Calu3 (cell line): ENCODE measurements around the gene GALC. TPM values are rescaled to one million over a fixed set of nuclear protein-coding genes. Genes with fewer than 3 reads are reported as not detected.

ENCODE experiments used
- BruUV-seq: library from RNA; stranded (reverse); fragments of 400-500 nt; replicated peaks from 2 replicates; lab custom pipeline; 2021; lab: Mats Ljungman, UMichigan
- CTCF ChIA-PET: fragments of 300-600 bp; sonication (Branson Sonifier 250); formaldehyde crosslinking; loops from one replicate; lab custom pipeline; 2022; ENCODE audit warnings: antibody characterized with exemption; lab: Charles Lee
- DNase-seq: peaks from one replicate; pipeline ENCODE4 v3.0.0; 2022
- H3K27ac Mint-ChIP-seq: one replicate; pipeline ENCODE4 v1.8.0; 2022; ENCODE audit warnings: mixed read lengths; ENCODE audit not compliant: unreplicated experiment
- H3K27me3 Mint-ChIP-seq: one replicate; pipeline ENCODE4 v1.8.0; 2022; ENCODE audit warnings: mixed read lengths; ENCODE audit not compliant: unreplicated experiment
- H3K36me3 Mint-ChIP-seq: one replicate; pipeline ENCODE4 v1.8.0; 2022; ENCODE audit warnings: mild to moderate bottlenecking, moderate library complexity, mixed read lengths; ENCODE audit not compliant: insufficient read depth, unreplicated experiment
- H3K4me1 Mint-ChIP-seq: one replicate; pipeline ENCODE4 v1.8.0; 2022; ENCODE audit warnings: mild to moderate bottlenecking, low read depth, mixed read lengths; ENCODE audit not compliant: unreplicated experiment
- H3K4me3 Mint-ChIP-seq: one replicate; pipeline ENCODE4 v1.8.0; 2022; ENCODE audit warnings: mild to moderate bottlenecking, low read depth, moderate library complexity, mixed read lengths; ENCODE audit not compliant: unreplicated experiment
- H3K9me3 Mint-ChIP-seq: one replicate; pipeline ENCODE4 v1.8.0; 2022; ENCODE audit warnings: low read depth, mixed read lengths; ENCODE audit not compliant: unreplicated experiment
- intact Hi-C: fragments of 100-400 bp; cut with micrococcal nuclease; formaldehyde crosslinking; loops from one replicate; pipeline ENCODE4 v1.10.0; 2022; ENCODE audit not compliant: unreplicated experiment
- total RNA-seq: library from RNA; stranded (reverse); gene quantifications from 2 replicates; pipeline ENCODE4 v1.2.3, GENCODE V29; 2022
- TF ChIP-seq, protein P1 (sequence below): fragments of 200-600 bp; IDR thresholded peaks from one replicate; pipeline ENCODE4 v1.8.0; 2022; ENCODE audit warnings: antibody characterized with exemption; ENCODE audit not compliant: unreplicated experiment

Gene GALC
- total RNA-seq, 1 experiment from 2014 or later = 19.3 TPM

DNA sequence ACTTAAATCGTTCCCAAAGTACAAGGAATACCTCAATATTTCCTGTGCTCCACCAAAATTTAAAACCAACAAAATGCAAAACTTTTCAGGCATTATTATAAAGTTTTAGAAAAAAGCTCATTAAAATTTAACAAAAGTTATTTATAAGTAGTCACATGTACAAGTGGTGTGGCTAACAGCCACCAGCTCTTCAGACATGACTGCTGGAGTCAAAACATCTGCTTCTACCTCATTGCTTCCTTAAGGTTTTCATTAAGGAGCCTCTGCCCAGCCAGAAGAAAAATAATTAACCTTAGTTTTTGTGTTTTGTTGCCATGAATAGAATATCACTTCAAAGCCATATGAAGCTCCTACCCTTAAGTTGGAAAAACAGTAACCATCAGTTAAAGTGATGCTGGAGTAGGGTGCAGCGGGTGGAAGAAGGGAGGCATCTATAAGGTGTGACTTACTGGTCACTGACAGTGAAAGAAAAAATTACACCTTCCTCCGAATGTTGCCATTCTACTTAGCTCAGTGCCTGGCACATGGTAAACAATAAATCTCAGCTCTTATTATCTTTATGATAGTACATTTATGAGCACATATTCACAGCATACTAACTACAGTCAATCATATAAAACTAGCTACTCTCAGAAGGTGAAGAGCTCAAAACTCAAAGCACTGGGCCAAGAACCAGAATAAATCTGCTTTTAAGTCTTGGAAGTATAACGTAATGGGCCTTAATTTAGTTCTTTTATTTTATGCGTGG is 57.7 kb downstream of the GALC start:
- intact Hi-C loops = no loop called here
- BruUV-seq = no TSS peak
- Mint-ChIP-seq H3K9me3 (peaks cover 2% of the 10 kb centered on the region), H3K27ac (no peak overlapping the region), H3K27me3 (no peaks in the 10 kb centered on the region), H3K36me3 (no peaks in the 10 kb centered on the region), H3K4me1 (no peaks in the 10 kb centered on the region), H3K4me3 (no peak overlapping the region)
- no peak for DNase-seq
- CTCF ChIA-PET = interaction anchor here (0.7 to 0.8 kb wide), 2 partner anchors 10 to 870 kb away, joined by 3 read pairs; no protein-coding TSS in a partner anchor
- TF ChIP-seq, protein P1, sequence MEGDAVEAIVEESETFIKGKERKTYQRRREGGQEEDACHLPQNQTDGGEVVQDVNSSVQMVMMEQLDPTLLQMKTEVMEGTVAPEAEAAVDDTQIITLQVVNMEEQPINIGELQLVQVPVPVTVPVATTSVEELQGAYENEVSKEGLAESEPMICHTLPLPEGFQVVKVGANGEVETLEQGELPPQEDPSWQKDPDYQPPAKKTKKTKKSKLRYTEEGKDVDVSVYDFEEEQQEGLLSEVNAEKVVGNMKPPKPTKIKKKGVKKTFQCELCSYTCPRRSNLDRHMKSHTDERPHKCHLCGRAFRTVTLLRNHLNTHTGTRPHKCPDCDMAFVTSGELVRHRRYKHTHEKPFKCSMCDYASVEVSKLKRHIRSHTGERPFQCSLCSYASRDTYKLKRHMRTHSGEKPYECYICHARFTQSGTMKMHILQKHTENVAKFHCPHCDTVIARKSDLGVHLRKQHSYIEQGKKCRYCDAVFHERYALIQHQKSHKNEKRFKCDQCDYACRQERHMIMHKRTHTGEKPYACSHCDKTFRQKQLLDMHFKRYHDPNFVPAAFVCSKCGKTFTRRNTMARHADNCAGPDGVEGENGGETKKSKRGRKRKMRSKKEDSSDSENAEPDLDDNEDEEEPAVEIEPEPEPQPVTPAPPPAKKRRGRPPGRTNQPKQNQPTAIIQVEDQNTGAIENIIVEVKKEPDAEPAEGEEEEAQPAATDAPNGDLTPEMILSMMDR = no peak

DNA sequence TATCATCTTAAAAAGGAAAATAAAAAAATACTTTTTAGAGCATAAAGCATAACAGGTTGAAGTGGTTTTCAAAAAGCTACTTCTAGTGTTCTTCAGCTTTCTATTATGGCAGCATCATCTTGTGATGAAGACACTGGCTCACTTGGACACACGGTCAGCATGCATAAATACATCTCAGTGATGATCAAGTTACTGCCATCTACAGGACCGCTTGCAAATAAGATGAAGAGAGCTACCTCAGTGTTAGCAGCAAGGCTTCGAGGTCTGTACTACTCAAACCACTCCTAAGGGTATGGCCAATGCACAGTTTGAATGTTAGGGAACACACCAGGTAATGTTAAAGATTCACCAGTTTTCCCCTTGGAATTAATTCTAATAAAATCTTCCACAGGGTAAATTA is 58.8 kb downstream of the GALC start:
- Mint-ChIP-seq H3K27ac (no peak overlapping the region), H3K36me3 (no peaks in the 10 kb centered on the region), H3K27me3 (no peaks in the 10 kb centered on the region), H3K4me3 (no peak overlapping the region), H3K9me3 (peaks cover 5% of the 10 kb centered on the region), H3K4me1 (no peaks in the 10 kb centered on the region)
- no peak for DNase-seq
- CTCF ChIA-PET = no interaction called here
- intact Hi-C loops = no loop called here
- no TSS peak for BruUV-seq
- TF ChIP-seq, protein P1 = no peak

DNA sequence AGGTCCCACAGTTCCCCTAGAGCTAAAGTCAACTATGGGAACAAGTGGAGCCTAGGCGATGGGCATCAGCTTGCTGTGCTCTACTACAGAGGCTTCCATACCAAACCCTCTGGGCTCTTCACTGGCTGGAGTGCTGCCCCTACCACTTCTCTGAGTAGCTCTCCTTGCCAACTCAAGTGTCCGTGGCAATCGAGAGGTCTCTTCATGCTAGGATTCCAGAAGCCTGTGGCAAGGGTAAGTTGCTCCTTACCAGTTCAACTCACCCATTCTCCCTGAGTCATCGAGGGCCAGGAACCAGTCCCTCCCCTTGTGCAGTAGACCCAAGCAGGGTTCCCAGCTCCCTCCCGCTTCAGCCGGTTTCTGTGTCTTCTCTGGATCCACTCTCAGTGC is 76.1 kb downstream of the GALC start:
- Mint-ChIP-seq H3K27ac (no peak overlapping the region), H3K4me1 (no peaks in the 10 kb centered on the region), H3K4me3 (no peak overlapping the region), H3K36me3 (no peaks in the 10 kb centered on the region), H3K9me3 (peaks cover 3% of the 10 kb centered on the region), H3K27me3 (no peaks in the 10 kb centered on the region)
- CTCF ChIA-PET = no interaction called here
- intact Hi-C loops = no loop called here
- BruUV-seq = no TSS peak
- DNase-seq = no peak
- TF ChIP-seq, protein P1 = no peak

DNA sequence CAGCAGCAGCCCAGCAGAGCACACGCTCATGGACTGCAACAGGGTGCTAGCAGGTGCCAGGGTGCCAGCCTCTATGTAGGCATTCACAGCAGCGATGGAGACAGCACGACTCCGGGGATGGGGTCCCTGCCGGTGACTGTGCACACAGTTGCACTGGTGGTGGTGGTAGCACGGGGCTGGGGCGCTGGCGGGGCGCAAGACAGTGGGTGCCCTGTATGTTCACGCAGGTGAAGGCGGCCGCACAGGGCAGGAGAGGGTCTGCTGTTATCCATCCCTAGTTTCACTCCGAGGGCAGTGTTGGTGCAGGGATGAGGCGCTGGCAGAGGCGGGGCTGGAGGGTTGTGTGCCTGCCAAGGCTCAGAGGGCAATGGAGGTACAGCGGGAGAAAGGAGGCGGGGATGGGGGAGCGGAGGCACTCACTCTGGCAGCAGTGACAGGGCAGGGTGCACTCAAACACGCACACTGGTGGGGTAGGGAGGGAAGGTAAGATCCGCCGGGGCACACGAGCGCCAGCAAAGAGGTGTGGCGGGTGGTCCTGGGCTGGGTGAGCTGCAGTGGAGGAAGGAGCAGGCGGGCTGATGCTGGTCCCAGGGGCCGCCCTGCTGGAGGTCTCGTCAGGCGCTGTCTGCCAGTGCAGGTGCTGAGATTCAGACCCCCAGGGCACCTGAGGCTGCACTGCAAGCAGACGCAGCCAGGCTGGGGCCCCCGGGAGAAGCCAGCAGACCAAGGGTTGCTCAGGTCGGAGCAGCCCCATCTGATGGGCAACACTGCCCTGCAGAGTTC is 76.7 kb downstream of the GALC start:
- peaks cover 3% of the 10 kb centered on the region for H3K9me3 Mint-ChIP-seq
- no peak for DNase-seq
- no peak overlapping the region for H3K4me3 Mint-ChIP-seq
- H3K27ac Mint-ChIP-seq = no peak overlapping the region
- intact Hi-C loops = no loop called here
- H3K27me3 Mint-ChIP-seq = no peaks in the 10 kb centered on the region
- no TSS peak for BruUV-seq
- H3K4me1 Mint-ChIP-seq = no peaks in the 10 kb centered on the region
- TF ChIP-seq, protein P1 = no peak
- no peaks in the 10 kb centered on the region for H3K36me3 Mint-ChIP-seq
- CTCF ChIA-PET = no interaction called here
